HG02970 (cell line): ENCODE measurements around the gene DOP1B.
"Not testable (repeated sequence)": the region's sequence is repeated elsewhere in the genome, so short reads cannot be mapped to it uniquely, and the experiment has no call there.

ENCODE experiments used
- ATAC-seq: cut with Tn5 transposase; IDR thresholded peaks from one replicate; pipeline ENCODE4 v1.9.1; 2021; ENCODE audit warnings: mild to moderate bottlenecking, moderate library complexity, moderate number of reproducible peaks; ENCODE audit not compliant: unreplicated experiment, low FRiP score

The DOP1B gene

DNA sequence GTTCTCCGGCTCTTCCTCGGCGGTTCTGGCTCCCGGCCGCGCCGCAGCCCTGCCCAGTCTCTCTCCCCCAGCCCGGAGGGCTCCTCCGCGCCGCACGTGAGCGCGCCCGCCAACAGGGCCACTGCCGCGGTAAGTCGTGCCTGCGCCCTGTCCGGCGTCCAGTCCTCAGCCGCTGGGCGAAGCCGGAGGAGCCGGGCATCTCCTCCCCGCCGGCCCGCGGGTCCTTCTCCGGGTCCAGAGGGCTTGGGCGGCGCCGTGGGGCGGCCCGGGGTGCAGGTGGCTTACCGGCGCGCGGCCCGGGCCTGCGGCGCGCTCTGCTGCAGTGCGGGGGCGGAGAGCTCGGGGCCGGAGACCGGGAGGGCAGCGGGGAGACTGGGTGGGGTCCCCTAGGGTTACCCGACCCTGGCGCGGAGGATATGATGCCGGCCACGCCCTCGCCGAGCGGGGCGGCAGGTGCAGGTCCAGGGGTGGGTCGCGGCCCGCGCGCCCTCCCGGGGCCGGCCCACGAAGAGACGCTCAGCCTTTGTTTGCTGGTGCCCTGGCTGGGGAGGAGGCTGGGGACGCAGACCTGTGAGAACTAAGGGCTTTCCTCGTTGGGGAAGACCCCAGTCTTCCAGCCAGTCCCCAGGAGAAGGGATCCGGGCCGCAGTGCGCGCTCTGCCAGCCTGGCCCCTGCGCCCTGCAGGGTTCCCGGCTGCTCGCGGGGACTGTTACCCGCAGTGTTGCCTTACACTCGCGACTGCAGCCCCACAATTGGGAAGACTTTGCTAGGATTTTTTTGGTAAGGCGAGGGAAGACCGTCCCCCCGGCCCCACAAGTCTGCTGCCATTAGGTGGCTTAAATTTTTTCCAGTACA, at the start of gene DOP1B:
DOP1B (plus strand) TSS at position 10 of the 856 bp plus-strand sequence. CDS start 7,910 bp downstream, outside the sequence.
- peak; percentile 11 for ATAC-seq

- ATAC-seq, result no peak
Observed at GRCh38 chr21:36109868-36110267, 46.8 kb upstream of the DOP1B start.

- no peak for ATAC-seq
Observed at GRCh38 chr21:36111238-36111637, 45.4 kb upstream of the DOP1B start.

DNA sequence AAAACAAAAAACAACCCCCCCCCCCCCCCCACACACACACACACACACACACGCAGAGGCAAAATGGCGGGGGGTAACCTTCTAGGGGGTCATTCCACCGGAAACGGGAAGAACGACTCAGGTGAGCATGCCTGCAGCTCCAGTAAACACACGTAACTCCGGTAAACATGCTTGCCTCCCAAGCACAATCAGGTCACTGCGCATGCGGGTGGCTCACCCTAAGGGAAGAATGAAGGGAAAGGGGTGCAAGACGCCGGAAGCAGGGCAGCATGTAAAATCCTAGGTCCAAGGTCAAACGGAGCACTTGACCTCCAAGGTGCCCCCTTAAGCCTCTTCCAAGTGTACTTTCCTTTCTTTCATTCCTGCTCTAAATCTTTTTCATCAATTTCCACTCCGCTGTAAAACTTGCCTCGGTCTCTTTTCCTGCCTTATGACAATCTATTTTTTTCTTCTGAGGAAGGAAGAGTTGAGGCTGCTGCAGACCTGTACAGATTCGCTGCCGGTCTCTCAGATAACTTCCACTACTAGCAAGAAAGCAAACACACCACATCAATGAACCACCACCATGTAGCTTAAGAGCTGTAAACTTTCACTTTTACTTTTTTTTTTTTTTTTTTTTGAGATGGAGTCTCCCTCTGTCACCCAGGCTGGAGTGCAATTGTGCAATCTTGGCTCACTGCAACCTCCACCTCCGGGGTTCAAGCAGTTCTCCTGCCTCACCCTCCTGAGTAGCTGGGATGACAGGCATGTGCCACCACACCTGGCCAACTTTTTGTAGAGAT, 42.8 kb upstream of the DOP1B start:
- ATAC-seq, result no peak

DNA sequence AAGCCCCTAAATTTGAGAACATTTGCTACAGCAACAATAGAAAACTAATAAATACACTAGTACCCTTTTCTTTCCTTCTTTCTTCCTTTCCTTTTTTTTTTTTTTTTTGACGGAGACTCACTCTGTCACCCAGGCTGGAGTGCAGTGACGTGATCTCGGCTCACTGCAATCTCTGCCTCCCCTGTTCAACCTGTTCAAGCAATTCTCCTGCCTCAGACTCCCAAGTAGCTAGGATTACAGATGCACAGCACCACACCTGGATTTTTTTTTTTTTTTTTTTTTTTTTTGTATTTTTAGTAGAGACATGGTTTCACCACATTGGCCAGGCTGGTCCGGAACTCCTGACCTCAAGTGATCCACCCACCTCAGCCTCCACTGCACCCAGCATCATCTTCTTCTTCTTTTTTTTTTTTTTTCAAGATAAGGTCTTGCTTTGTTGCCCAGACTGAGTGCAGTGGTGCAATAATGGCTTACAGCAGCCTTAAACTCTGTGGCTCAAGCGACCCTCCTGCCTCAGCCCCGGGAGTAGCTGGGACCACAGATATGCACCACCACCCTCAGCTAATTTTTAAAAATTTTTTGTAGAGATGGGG, 41.4 kb upstream of the DOP1B start:
- ATAC-seq, result no peak

DNA sequence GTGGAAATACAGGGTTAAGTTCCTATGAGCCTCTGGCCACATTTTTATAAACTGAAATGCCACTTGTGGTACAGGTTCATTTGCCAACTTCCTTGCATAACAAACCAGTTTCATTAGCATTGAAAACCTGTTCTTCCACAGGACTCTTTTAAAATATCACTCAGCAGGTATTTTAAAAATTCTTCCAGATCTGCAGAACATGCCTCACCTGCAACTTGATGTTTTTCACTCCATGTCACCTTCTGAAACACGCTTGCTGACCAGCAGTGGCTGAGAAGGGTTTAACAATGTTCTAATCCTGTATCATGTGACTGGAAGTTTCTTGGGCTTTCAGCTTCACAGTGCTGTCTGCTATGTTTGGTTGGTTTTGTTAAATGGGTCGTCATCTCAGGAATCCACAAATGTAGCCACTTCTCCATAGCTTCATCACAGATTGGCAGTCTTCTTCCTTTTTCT, 39.3 kb upstream of the DOP1B start:
- ATAC-seq, result no peak

- ATAC-seq, result no peak
Observed at GRCh38 chr21:36120304-36120888, 36.2 kb upstream of the DOP1B start.

DNA sequence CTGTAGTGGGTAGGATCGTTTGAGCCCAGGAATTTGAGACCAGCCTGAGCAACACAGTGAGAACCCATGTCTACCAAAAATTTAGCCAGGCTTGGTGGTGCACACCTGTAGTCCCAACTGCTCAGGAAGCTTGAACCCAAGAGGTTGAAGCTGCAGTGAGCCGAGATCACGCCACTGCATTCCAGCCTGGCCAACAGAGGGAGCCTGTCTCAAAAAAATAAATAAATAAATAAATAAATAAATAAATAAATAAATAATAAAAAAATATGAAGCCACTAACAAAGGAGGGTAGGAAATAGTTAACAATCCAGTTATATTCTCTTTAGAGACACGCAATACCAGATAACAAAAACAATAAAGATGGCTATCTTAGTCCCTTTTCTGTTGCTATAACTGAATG, 33.6 kb upstream of the DOP1B start:
- no peak for ATAC-seq

DNA sequence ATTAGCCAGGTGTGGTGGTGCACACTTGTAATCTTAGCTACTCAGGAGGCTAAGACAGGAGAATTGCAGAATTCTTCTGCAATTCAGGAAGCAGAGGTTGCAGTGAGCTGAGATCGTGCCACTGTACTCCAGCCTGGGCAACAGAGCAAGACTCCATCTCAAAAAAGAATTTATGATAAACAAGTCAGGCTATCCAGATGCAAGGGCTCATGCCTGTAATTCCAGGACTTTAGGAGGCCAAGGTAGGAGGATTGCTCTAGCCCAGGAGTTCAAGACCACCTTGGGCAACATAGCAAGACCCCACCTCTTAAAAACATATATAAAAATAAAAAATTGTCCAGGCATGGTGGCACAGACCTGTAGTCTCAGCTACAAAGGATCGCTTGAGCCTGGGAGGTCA, 32.2 kb upstream of the DOP1B start:
- ATAC-seq, result no peak

GRCh38 chr21:36125512-36126207, 31.0 kb upstream of the DOP1B start:
- ATAC-seq, result no peak

GRCh38 chr21:36126208-36126565, 30.4 kb upstream of the DOP1B start:
- ATAC-seq, result no peak

DNA sequence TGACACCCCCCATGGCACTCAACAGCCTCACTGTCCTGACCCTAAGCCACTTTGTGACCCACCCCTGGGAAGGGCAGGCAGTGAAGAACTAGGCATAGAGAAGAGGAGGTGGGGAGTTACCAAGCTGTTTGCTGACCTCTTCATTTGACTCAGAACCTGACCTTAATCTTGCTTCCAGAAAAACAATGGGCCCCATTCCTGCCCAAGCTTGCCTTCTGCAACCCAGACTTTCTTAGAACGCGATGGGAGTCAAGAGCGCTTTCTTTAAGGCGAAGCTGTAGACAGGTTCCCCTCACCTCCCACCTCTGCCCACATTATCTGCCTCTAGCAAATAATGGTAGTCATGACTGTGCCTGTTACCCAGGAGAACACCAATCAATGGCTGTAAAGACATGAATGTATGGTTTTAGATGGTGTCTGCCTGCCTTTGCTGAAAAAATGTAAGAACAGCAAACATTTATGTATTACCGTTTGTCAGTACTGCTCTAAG, 30.0 kb upstream of the DOP1B start:
- no peak for ATAC-seq

DNA sequence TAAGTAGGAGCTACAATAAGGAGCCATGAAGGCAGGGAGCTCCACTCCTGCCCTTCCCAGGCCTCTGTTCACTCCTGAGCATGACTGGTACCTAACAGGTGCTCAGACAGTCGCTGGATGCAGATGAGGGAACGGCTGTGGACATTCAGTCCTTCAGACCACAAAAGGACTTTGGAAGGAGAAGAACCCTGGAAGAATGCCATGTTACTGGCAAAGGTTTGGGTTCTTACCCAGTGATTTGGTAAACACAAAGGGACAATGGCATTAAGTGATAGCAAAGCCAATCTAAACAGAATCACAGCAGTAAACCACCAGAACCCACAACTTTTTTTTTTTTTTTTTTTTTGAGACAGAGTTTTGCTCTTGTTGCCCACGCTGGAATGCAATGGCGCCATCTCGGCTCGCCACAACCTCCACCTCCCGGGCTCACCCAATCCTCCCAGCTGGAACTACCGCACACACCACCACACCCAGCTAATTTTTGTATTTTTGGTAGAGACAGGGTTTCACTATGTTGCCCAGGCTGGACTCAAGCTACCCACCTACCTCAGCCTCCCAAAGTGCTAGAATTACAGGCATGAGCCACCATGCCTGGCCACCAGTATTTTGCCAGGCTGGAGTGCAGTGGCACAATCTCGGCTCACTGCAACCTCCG, 29.2 kb upstream of the DOP1B start:
- ATAC-seq, result no peak

DNA sequence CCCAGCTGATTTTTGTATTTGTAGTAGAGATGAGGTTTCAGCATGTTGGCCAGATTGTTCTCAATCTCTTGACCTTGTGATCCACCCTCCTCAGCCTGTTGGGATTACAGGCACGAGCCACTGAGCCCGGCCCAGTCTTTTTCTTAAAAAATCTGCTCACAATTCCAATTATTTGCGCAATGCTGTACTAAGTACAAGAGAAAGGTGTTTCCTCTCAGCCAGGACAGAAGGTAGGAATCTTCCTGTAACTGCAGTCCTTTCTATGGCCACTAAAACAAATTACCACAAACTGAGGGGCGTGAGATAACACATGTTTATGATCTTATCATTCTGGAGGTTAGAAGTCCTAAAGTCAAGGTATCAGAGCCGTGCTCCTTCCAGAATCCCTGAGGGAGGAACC, 28.6 kb upstream of the DOP1B start:
- ATAC-seq, result no peak

DNA sequence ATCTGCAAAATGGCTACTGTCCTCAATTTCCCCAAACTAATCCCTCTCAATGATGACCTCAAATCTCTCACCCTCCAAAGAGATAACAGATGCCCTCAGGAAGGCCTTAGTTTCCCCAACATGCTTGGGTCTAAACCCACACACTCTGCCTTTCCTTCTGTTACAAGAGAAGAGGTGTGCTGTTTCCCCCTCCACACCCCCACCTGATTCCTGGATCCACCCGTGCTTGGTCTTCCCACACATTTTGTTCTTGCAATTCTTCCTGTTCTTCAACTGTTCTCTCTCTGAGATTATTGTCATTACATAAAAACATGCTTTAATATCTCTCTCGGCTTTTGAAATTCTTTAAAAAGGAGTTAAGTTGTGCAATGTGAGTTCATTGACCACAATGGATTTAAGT, 27.4 kb upstream of the DOP1B start:
- ATAC-seq, result no peak

- ATAC-seq, result not testable (repeated sequence)
Observed at GRCh38 chr21:36130414-36130762, 26.2 kb upstream of the DOP1B start.

GRCh38 chr21:36130839-36131238, 25.8 kb upstream of the DOP1B start:
- not testable (repeated sequence) for ATAC-seq

DNA sequence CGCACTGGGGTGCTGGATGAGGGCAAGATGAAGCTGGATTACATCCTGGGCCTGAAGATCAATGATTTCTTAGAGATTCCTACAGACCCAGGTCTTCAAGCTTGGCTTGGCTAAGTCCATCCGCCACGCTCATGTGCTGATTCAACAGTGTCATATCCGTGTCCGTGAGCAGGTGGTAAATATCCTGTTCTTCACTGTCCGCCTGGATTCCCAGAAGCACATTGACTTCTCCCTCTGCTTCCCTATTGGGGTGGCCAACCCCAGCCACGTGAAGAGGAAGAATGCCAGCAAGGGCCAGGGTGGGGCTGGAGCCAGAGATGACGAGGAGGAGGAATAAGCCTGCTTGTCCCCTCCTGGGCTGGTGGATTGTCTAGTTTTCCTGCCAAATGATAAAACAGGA, 23.9 kb upstream of the DOP1B start:
- no peak for ATAC-seq

- no peak for ATAC-seq
Observed at GRCh38 chr21:36134803-36135390, 21.7 kb upstream of the DOP1B start, which contains the start of gene CBR3. Gene CBR3 (plus strand): TSS chr21:36135079. CDS start chr21:36135193, 114 bp downstream.
